HEK293 (cell line): ENCODE results near the gene KLK1.
A peak's percentile ranks its signal among the peaks of the same experiment; 100 is the strongest.
"Not testable (repeated sequence)": the region's sequence is repeated elsewhere in the genome, so short reads cannot be mapped to it uniquely, and the experiment has no call there.

Experiments
- CTCF ChIA-PET: fragments of 350-600 bp; formaldehyde crosslinking; extraction: SDS; loops from one replicate; lab custom pipeline; 2021; ENCODE audit warnings: antibody characterized with exemption; lab: Yijun Ruan, JAX
- POLR2A ChIA-PET: fragments of 300-600 bp; formaldehyde crosslinking; extraction: SDS; loops from one replicate; lab custom pipeline; 2020; ENCODE audit warnings: antibody characterized with exemption, inconsistent platforms; lab: Yijun Ruan, JAX
- H3K27ac ChIP-seq: fragments of 200-500 bp; sonication (Bioruptor generic); 2 replicates; pipeline ENCODE4 v1.5.1; 2014; ENCODE audit warnings: low read depth, low read length, control low read depth, inconsistent platforms; ENCODE audit errors: extremely low read depth
- H3K36me3 ChIP-seq, 2 experiments: fragments of 200-500 bp in 1 of 2; sonication (Bioruptor generic) in 1 of 2; 1 replicate in 1 of 2; 2 replicates in 1 of 2; pipeline ENCODE4 v1.5.1; 2014 to 2017; ENCODE audit warnings: inconsistent platforms in 2 of 2, low read length in 2 of 2; ENCODE audit not compliant: control insufficient read depth in 2 of 2, insufficient read depth in 1 of 2
- H3K4me1 ChIP-seq: fragments of 200-500 bp; sonication (Bioruptor generic); 2 replicates; pipeline ENCODE4 v1.5.1; 2014; ENCODE audit warnings: mild to moderate bottlenecking, low read length, inconsistent platforms; ENCODE audit not compliant: control insufficient read depth, insufficient read depth
- H3K4me3 ChIP-seq: 2 replicates; pipeline ENCODE4 v1.5.1; 2011; ENCODE audit warnings: low read depth, mild to moderate bottlenecking, control low read depth, low read length, moderate library complexity
- H3K9me3 ChIP-seq: fragments of 200-500 bp; sonication (Bioruptor generic); 2 replicates; pipeline ENCODE4 v1.5.1; 2014; ENCODE audit warnings: low read depth, low read length, inconsistent platforms; ENCODE audit not compliant: control insufficient read depth, insufficient read depth
- KLF16 ChIP-seq: fragments of 450-650 bp; formaldehyde crosslinking; IDR thresholded peaks from 2 replicates; pipeline ENCODE4 v1.5.1; 2017; ENCODE audit warnings: missing biosample characterization, missing genetic modification characterization
- PRDM10 ChIP-seq: fragments of 450-650 bp; formaldehyde crosslinking; IDR thresholded peaks from 2 replicates; pipeline ENCODE4 v1.5.1; 2016; ENCODE audit warnings: missing biosample characterization, missing genetic modification characterization
- SETDB1 ChIP-seq: IDR thresholded peaks from one replicate; pipeline ENCODE4 v1.6.1; 2017; ENCODE audit warnings: mild to moderate bottlenecking, low read length, moderate library complexity, mixed read lengths; ENCODE audit not compliant: insufficient read length
- ZNF155 ChIP-seq: fragments of 450-650 bp; formaldehyde crosslinking; IDR thresholded peaks from 2 replicates; pipeline ENCODE4 v1.5.1; 2016; ENCODE audit warnings: missing biosample characterization, missing genetic modification characterization
- ZNF223 ChIP-seq: fragments of 450-650 bp; formaldehyde crosslinking; IDR thresholded peaks from 2 replicates; pipeline ENCODE4 v1.5.1; 2016; ENCODE audit warnings: missing biosample characterization, missing genetic modification characterization
- ZNF266 ChIP-seq: fragments of 450-650 bp; formaldehyde crosslinking; IDR thresholded peaks from 2 replicates; pipeline ENCODE4 v1.5.1; 2016; ENCODE audit warnings: missing biosample characterization, missing genetic modification characterization, low read depth
- ZNF324 ChIP-seq: fragments of 450-650 bp; formaldehyde crosslinking; IDR thresholded peaks from 2 replicates; pipeline ENCODE4 v1.5.1; 2016; ENCODE audit warnings: missing biosample characterization, missing genetic modification characterization
- ZNF350 ChIP-seq: fragments of 450-650 bp; formaldehyde crosslinking; IDR thresholded peaks from 2 replicates; pipeline ENCODE4 v1.5.0; 2017; ENCODE audit warnings: missing biosample characterization, mild to moderate bottlenecking, missing genetic modification characterization
- ZNF398 ChIP-seq: fragments of 450-650 bp; formaldehyde crosslinking; IDR thresholded peaks from 2 replicates; pipeline ENCODE4 v1.5.1; 2017; ENCODE audit warnings: missing biosample characterization, missing genetic modification characterization
- ZNF513 ChIP-seq: fragments of 450-650 bp; IDR thresholded peaks from 2 replicates; pipeline ENCODE4 v1.5.1; 2018; ENCODE audit warnings: missing biosample characterization, missing genetic modification characterization
- ZNF530 ChIP-seq: fragments of 450-650 bp; formaldehyde crosslinking; IDR thresholded peaks from 2 replicates; pipeline ENCODE4 v1.5.1; 2016; ENCODE audit warnings: low read depth, missing biosample characterization, missing genetic modification characterization
- ZNF544 ChIP-seq: fragments of 450-650 bp; formaldehyde crosslinking; IDR thresholded peaks from 2 replicates; pipeline ENCODE4 v1.5.0; 2017; ENCODE audit warnings: missing biosample characterization, missing genetic modification characterization
- ZNF629 ChIP-seq: fragments of 450-650 bp; formaldehyde crosslinking; IDR thresholded peaks from 2 replicates; pipeline ENCODE4 v1.5.1; 2017; ENCODE audit warnings: missing biosample characterization, missing genetic modification characterization
- ZNF658 ChIP-seq: fragments of 450-650 bp; formaldehyde crosslinking; IDR thresholded peaks from 2 replicates; pipeline ENCODE4; 2016; ENCODE audit warnings: missing biosample characterization, missing genetic modification characterization
- ZNF791 ChIP-seq: fragments of 450-650 bp; formaldehyde crosslinking; IDR thresholded peaks from 2 replicates; pipeline ENCODE4 v1.5.1; 2016; ENCODE audit warnings: missing biosample characterization, missing genetic modification characterization
- ZXDB ChIP-seq: fragments of 450-650 bp; formaldehyde crosslinking; IDR thresholded peaks from 2 replicates; pipeline ENCODE4 v1.5.1; 2016; ENCODE audit warnings: missing biosample characterization, missing genetic modification characterization

KLK1 gene

GRCh38 chr19:50815439-50815838, 8.1 kb downstream of the KLK1 start:
- CTCF ChIA-PET, result interaction anchor here (0.5 to 1.7 kb wide), 3 partner anchors 24 to 107 kb away, joined by 4 read pairs; no protein-coding TSS in a partner anchor
- no peak overlapping the region for H3K4me3 ChIP-seq
- no peaks in the 10 kb centered on the region for H3K4me1 ChIP-seq
- no peaks in the 10 kb centered on the region for H3K9me3 ChIP-seq
- H3K36me3 ChIP-seq, result no peaks in the 10 kb centered on the region
- POLR2A ChIA-PET, result interaction anchor here (0.5 to 2.7 kb wide), 3 partner anchors 11 to 34 kb away, joined by 3 to 23 read pairs (median 3); no protein-coding TSS in a partner anchor
- no peak overlapping the region for H3K27ac ChIP-seq
- no peak for TF ChIP-seq ZNF266 (tag by site-specific recombination)
- TF ChIP-seq ZNF350 (tag by site-specific recombination), result 0 out of 2 replicates have a peak, but pooled peaks have one; percentile 31

GRCh38 chr19:50814883-50815282, 8.7 kb downstream of the KLK1 start:
- POLR2A ChIA-PET, result interaction anchor here (0.5 to 2.7 kb wide), 3 partner anchors 11 to 35 kb away, joined by 3 to 23 read pairs (median 3); no protein-coding TSS in a partner anchor
- Histone ChIP-seq H3K27ac (no peak overlapping the region), H3K4me3 (no peak overlapping the region), H3K4me1 (no peaks in the 10 kb centered on the region)
- CTCF ChIA-PET, result interaction anchor here (0.6 to 1.7 kb wide), 3 partner anchors 90 to 188 kb away, joined by 3 to 4 read pairs (median 4); no protein-coding TSS in a partner anchor
- TF ChIP-seq ZNF324 (no peak), ZNF791 (tag by site-specific recombination) (no peak), ZNF658 (no peak), ZXDB (tag by site-specific recombination) (no peak), ZNF223 (no peak), ZNF530 (tag by site-specific recombination) (no peak), ZNF155 (no peak), ZNF629 (tag by site-specific recombination) (no peak), ZNF398 (tag by site-specific recombination) (no peak), KLF16 (tag by site-specific recombination) (no peak), ZNF544 (tag by site-specific recombination) (no peak), ZNF513 (no peak)
- TF ChIP-seq, all 188 proteins: peak for 0
- no peaks in the 10 kb centered on the region for H3K36me3 ChIP-seq
- H3K9me3 ChIP-seq, result no peaks in the 10 kb centered on the region

- Histone ChIP-seq H3K9me3 (no peaks in the 10 kb centered on the region), H3K27ac (no peak overlapping the region), H3K36me3 (no peaks in the 10 kb centered on the region), H3K4me1 (no peaks in the 10 kb centered on the region), H3K4me3 (no peak overlapping the region)
- TF ChIP-seq PRDM10 (tag by site-specific recombination) (peak; percentile 86), SETDB1 (no peak)
- ChIA-PET POLR2A (no interaction called here), CTCF (no interaction called here)
These were observed 11.1 kb downstream of the KLK1 start for GRCh38 chr19:50812474-50812873.

GRCh38 chr19:50811622-50812238, 11.9 kb downstream of the KLK1 start:
- H3K27ac ChIP-seq, H3K36me3 ChIP-seq, POLR2A ChIA-PET, H3K9me3 ChIP-seq, H3K4me3 ChIP-seq, H3K4me1 ChIP-seq, CTCF ChIA-PET: not testable (repeated sequence)
